ENCODE measurements around the gene RFX5.
"Not testable (repeated sequence)": the region's sequence is repeated elsewhere in the genome, so short reads cannot be mapped to it uniquely, and the experiment has no call there.

RFX5 gene

DNA sequence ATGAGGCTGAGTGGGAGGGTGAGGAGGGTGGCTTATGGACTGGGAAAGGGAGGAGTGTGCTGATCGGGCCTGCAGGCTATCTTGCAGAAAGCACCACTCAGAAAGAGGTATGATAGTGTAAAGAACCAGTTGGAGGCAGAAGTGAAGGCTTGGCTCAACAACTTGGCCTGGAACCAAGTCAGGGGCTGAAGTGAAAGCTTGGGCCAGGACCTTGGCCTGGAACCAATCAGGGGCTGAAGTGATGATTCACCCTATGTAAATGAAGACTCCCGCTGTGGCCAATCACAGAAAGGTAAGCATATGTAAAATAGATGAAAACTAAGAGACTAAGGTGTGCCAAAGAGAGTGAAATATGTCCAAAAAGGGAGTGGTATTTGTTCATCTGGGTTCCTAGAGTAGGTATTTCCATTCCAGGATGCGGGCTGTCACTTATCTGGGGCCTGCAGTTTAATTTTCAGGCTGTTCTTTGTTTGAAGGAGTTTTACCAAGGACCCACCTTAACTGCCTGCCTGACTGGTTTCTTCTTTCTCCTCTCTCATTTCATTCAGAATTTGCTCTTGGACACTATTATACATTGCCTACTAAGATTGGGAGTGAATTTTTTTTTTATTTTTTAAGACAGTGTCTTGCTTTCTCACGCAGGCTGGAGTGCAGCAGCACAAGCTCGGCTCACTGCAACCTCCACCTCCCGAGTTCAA, 5.1 kb upstream of the RFX5 start:
- H3K27ac ChIP-seq = no peak overlapping the region
- no peak for TF ChIP-seq ZFX (IDR thresholded peaks at IDR 0.05)
- no peak for TF ChIP-seq CTCF (conservative IDR thresholded peaks at IDR 0.05)

- H3K27ac ChIP-seq = not testable (repeated sequence)
These were observed 3.3 kb upstream of the RFX5 start for GRCh38 chr1:151350323-151350722.

DNA sequence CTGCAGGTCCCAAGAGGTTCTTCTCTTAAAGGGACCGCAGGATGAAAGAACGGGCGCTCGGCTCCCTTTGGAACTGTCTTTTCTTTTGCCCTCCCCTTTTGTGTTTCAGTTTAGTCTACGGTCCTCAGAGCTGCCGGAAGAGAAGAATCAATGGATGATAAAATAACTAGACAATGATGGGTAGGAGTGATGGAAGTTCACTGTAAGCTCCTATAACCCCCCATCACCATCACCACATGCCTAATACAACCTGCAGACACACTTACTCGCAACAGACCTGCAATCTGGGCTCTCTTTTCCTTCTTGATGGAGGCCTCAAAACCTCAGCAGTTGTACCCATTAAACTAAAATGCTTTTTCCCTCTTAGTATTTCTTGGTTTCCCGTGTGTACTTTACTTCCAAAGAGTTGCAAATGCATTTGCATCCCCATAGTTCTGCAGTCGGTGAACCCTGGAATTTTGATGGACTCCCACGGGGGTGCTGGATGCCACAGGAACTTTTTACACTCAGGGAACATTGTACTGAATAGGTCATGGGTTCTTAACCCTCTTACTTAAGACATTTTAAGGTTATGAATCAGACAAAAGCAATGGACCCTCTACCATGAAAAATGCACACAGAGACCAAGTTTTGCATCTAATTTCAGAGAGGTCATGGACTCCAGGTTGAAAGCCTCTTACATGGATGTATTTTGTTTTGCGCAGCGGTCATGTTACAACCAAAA, 633 bp upstream of the RFX5 start:
- H3K27ac ChIP-seq = peak overlapping the region; percentile 81
- no peak for TF ChIP-seq CTCF (conservative IDR thresholded peaks at IDR 0.05)
- no peak for TF ChIP-seq ZFX (IDR thresholded peaks at IDR 0.05)

DNA sequence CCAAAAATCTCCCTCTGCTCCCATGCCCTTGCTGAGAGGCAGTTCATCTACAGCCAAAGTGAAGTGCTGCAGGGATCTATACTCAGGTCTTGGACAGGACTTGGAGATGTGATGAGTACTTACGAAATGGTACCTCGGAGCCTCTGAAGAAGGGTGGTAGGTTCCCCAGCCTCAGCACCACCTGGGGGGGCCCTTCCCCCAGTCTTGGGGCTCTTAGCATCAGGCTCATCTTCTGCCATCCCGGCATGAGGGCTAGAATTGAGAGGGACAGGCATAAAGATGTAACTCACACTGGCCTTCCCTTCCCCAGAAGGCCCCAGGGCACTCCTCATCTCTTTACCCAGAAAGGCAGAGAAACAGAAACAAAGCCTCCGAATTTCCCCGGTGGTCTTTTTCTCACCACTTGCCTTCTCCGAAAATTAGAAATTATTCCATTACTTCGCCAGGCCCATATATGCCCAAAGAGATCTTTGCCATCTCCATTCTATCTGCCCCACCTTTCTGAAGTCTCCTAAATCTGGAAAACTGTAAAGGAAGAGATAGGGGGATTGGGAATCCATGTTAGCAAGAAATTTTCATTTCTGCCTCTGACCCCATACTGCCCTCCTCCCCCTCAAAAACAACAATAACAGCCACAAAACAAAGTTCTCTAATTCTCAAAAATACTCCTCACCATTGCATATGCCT, 827 bp downstream of the RFX5 start:
- no peak for TF ChIP-seq CTCF (conservative IDR thresholded peaks at IDR 0.05)
- peak overlapping the region; percentile 81 for H3K27ac ChIP-seq

DNA sequence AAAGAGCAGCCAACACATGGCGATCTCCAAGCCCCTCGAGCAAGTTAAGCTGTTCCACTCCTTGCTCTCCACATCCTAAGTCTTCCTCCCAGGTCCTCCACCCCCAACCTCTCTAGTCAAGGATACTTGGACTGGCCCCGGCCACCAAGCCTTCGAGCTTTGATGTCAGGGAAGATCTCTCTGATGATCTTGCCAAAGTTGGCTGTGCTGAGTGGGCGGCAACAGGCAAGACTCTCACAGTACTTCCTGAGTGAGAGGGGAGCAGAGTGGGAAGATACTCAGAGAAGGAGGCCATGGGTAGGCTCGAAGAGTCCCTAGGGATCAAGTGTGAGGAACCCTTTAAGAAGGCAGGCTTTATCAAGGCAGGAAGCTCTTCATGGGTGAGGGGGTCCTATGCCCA, 2.8 kb downstream of the RFX5 start:
- H3K27ac ChIP-seq = no peak overlapping the region
- TF ChIP-seq ZFX (IDR thresholded peaks at IDR 0.05) (no peak), CTCF (conservative IDR thresholded peaks at IDR 0.05) (no peak)

- no peak overlapping the region for H3K27ac ChIP-seq
- TF ChIP-seq ZFX (IDR thresholded peaks at IDR 0.05) = no peak
- TF ChIP-seq CTCF (conservative IDR thresholded peaks at IDR 0.05) = no peak
These were observed 3.5 kb downstream of the RFX5 start for GRCh38 chr1:151343587-151343986.

DNA sequence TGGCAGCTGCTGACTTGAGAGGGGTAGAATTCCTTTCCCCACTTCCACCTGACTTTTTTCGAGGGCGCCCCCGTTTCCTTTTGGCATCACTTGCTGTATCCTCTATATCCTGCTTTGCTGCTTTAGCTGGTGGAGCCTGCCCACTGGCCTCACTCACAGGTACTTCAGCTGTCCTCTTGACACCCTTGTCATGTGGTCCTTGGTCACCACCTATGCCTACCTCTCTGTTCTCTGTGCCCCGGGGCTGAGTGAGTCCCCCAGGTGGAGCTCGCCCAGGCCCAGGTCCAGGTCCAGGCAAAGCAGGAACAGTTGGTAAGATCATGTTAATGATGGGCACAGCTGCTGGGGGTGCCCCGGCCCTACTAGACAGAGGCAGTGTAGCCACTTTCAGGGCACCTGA, 4.5 kb downstream of the RFX5 start:
- TF ChIP-seq ZFX (IDR thresholded peaks at IDR 0.05) (no peak), CTCF (conservative IDR thresholded peaks at IDR 0.05) (no peak)
- no peak overlapping the region for H3K27ac ChIP-seq

Data from C4-2B (cell line).